GM23248 (cell line): ENCODE results near the gene GPRIN2. TPM values are rescaled to one million over a fixed set of nuclear protein-coding genes. Genes with fewer than 3 reads are reported as not detected.
"Not testable (repeated sequence)": the region's sequence is repeated elsewhere in the genome, so short reads cannot be mapped to it uniquely, and the experiment has no call there.

Experiments
- DNase-seq: peaks from one replicate; pipeline ENCODE4 v3.0.0-alpha.2; 2015
- H2AFZ ChIP-seq: fragments of 200-600 bp; sonication (generic); 2 replicates; pipeline ENCODE4 v1.6.1; 2016; ENCODE audit warnings: antibody characterized with exemption
- H3F3A ChIP-seq: fragments of 200-600 bp; sonication (generic); 2 replicates; pipeline ENCODE4 v1.6.1; 2016; ENCODE audit warnings: mild to moderate bottlenecking, antibody characterized with exemption, mixed run types; ENCODE audit not compliant: insufficient read depth
- H3K27ac ChIP-seq: fragments of 200-600 bp; sonication (generic); 2 replicates; pipeline ENCODE4 v1.5.1; 2016; ENCODE audit warnings: mild to moderate bottlenecking
- H3K27me3 ChIP-seq: fragments of 200-600 bp; sonication (generic); replicated peaks from 2 replicates; pipeline ENCODE4 v1.6.1; 2016; ENCODE audit warnings: mild to moderate bottlenecking; ENCODE audit not compliant: insufficient read depth
- H3K36me3 ChIP-seq: fragments of 200-600 bp; sonication (generic); 2 replicates; pipeline ENCODE4 v1.6.1; 2016; ENCODE audit warnings: low read depth, mild to moderate bottlenecking
- H3K4me1 ChIP-seq: fragments of 200-600 bp; sonication (generic); 2 replicates; pipeline ENCODE4 v1.6.1; 2016; ENCODE audit warnings: mild to moderate bottlenecking; ENCODE audit not compliant: insufficient read depth
- H3K4me2 ChIP-seq: fragments of 200-600 bp; sonication (generic); one replicate; pipeline ENCODE4 v1.6.1; 2016; ENCODE audit warnings: mild to moderate bottlenecking; ENCODE audit not compliant: unreplicated experiment
- H3K4me3 ChIP-seq: fragments of 200-600 bp; sonication (generic); 2 replicates; pipeline ENCODE4 v1.5.1; 2016; ENCODE audit warnings: mild to moderate bottlenecking
- H3K79me2 ChIP-seq: fragments of 200-600 bp; sonication (generic); 2 replicates; pipeline ENCODE4 v1.6.1; 2016; ENCODE audit warnings: mild to moderate bottlenecking; ENCODE audit not compliant: insufficient read depth
- H3K9ac ChIP-seq: fragments of 200-600 bp; sonication (generic); 2 replicates; pipeline ENCODE4 v1.6.1; 2016; ENCODE audit warnings: mild to moderate bottlenecking
- H3K9me2 ChIP-seq: fragments of 200-600 bp; sonication (generic); 2 replicates; pipeline ENCODE4 v1.6.1; 2016; ENCODE audit warnings: mixed run types, mild to moderate bottlenecking, moderate library complexity; ENCODE audit not compliant: insufficient read depth
- H3K9me3 ChIP-seq: fragments of 200-600 bp; sonication (generic); one replicate; pipeline ENCODE4 v1.6.1; 2017; ENCODE audit warnings: low read depth
- H4K20me1 ChIP-seq: fragments of 200-600 bp; sonication (generic); 2 replicates; pipeline ENCODE4 v1.6.0; 2016; ENCODE audit not compliant: insufficient read depth
- WGBS, 2 experiments: methylation state at CpG; one replicate each; pipeline ENCODE4 v1.1.6; 2015 to 2017; ENCODE audit warnings: low lambda C conversion rate in 2 of 2, low coverage in 1 of 2; ENCODE audit errors: missing lambda C conversion rate in 2 of 2; 5-methylcytosine and 5-hydroxymethylcytosine counted together
- in situ Hi-C: fragments of 300-500 bp; cut with MboI; formaldehyde crosslinking; loops from 2 replicates; pipeline ENCODE4 v1.15.0; 2020
- polyA plus RNA-seq: library from polyadenylated mRNA; unstranded; fragments of >200 nt; fragmentation: Nextera tagmentation; extraction: Ambion mirVana; gene quantifications from 2 replicates; pipeline ENCODE4 v1.2.1, GENCODE V29; 2016
- total RNA-seq: library from RNA; depleted of rRNA; stranded (reverse); fragments of >200 nt; shearing (Covaris generic); gene quantifications from 2 replicates; pipeline ENCODE4 v1.2.3, GENCODE V29; 2014

The GPRIN2 gene
- total and polyA plus RNA-seq, 2 experiments from 2014 or later, result not detected

DNA sequence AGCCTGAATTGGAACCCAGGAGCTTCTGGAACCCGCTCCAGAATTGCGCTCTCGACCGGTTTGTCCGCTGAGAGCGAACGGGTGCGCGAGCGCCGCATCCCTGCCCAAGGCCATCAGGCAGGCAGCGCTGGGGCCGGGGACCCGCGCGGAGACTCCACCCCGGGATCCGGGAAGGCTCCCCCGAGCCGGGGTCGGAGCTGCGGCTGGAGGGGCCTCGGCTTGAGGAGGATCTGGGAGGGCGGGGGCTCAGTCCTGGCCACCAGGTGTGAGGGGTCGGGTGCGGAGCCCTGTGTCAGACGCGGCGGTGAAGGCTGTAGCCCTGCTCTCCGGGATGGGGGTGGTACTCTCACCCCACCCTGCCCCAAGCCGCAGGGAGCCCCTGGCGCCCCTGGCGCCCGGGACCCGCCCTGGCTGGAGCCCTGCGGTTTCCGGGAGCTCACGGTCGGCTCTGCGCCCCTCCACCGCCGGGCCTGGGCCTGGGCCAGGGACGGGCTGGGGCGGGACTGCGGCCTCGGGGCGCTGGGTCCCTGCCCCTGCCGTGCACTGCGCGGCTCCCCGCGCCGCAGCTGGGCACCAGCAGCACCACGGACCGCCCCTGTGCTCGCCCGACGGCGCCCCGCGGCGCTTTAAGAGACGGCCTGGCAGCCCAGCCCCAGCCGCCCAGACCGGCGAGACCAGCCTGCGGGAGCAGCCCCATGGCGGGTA is 22.2 kb upstream of the GPRIN2 start, which contains the start of gene SYT15:
Gene SYT15 (plus strand): TSS at position 655 of the 705 bp plus-strand sequence. CDS start 41 bp downstream, at position 696.
- H3K9ac ChIP-seq, H2AFZ ChIP-seq, H3K79me2 ChIP-seq, H3K27me3 ChIP-seq, H3K9me2 ChIP-seq, H3F3A ChIP-seq, in situ Hi-C loops, H4K20me1 ChIP-seq, DNase-seq, H3K4me1 ChIP-seq, H3K4me2 ChIP-seq, H3K36me3 ChIP-seq, H3K27ac ChIP-seq, H3K9me3 ChIP-seq: not testable (repeated sequence)
- peak within 1 kb of the TSS; percentile 40; the same call in 1 of the 2 replicates for H3K4me3 ChIP-seq
- WGBS, 2 experiments, result 0 to 1% methylated on average over 4 to 28 of the region's 68 CpGs

- whole genome bisulfite sequencing, 2 experiments, result 8 to 16% methylated on average over 28 to 32 of the region's 50 CpGs
- H3K4me1 ChIP-seq, H3K27ac ChIP-seq, H3K9me3 ChIP-seq, H4K20me1 ChIP-seq, H2AFZ ChIP-seq, H3K36me3 ChIP-seq, in situ Hi-C loops, H3K79me2 ChIP-seq, H3F3A ChIP-seq, H3K9me2 ChIP-seq, H3K4me2 ChIP-seq, H3K27me3 ChIP-seq, H3K9ac ChIP-seq: not testable (repeated sequence)
- peak overlapping the region; percentile 40; the same call in 1 of the 2 replicates for H3K4me3 ChIP-seq
- peak; percentile 6 for DNase-seq
Measured at GRCh38 chr10:46577624-46578473, 21.4 kb upstream of the GPRIN2 start.

DNA sequence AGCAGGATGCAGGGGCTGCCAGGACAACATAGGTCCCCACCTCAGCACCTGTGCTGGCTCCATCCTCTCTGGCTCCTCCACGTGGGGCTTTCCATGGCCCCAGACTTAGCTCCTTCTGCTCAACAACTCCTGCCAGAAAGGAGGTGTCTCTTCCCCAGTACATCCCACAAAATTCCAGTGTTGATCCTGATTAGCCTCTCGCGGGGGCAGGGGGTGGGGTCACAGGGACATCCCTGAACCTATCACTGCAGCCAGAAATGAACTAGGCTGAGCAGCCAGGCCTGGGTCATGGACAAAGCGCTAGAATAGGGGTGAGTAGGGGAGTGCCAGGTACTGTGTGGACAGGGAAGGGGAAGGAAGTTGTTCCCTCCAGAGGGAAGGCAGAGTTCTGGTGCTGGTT is 17.4 kb upstream of the GPRIN2 start:
- H3K79me2 ChIP-seq, H3K36me3 ChIP-seq, H2AFZ ChIP-seq, H3K27ac ChIP-seq, H3K4me3 ChIP-seq, H4K20me1 ChIP-seq, H3K27me3 ChIP-seq, in situ Hi-C loops, H3K4me1 ChIP-seq, H3K4me2 ChIP-seq, H3K9me2 ChIP-seq, H3K9ac ChIP-seq, H3K9me3 ChIP-seq, DNase-seq, H3F3A ChIP-seq: not testable (repeated sequence)
- WGBS, 2 experiments, result 61 to 81% methylated on average over 3 to 4 of the region's 4 CpGs

GRCh38 chr10:46573314-46573713 is 16.9 kb upstream of the GPRIN2 start:
- H3K4me3 ChIP-seq, H3F3A ChIP-seq, H3K4me2 ChIP-seq, H3K4me1 ChIP-seq, H3K27me3 ChIP-seq, H4K20me1 ChIP-seq, H3K9me3 ChIP-seq, H3K36me3 ChIP-seq, H2AFZ ChIP-seq, H3K9me2 ChIP-seq, H3K9ac ChIP-seq, H3K27ac ChIP-seq, in situ Hi-C loops, H3K79me2 ChIP-seq: not testable (repeated sequence)
- 0 to 3% methylated on average over 3 to 4 of the region's 5 CpGs for WGBS, 2 experiments
- DNase-seq, result peak; percentile 85

DNA sequence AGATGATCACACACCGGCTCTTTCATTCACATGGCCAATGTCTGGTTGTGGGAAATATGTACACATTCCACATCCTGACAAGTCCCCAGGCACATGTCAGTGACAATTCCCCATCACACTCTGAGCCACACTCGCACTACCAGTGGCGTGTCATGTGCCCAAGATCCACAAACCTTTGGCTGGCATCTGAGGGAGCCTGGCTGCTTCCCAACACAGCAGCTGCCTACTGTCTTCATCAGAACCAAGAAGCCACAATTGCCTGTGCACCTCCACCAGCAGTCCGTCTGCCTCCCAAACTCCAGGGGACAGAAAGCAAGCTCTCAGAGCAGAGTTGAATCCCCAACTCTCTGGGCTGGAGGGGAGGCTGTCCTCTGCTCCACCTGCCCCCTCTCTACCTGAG is 16.3 kb upstream of the GPRIN2 start:
- H4K20me1 ChIP-seq, H2AFZ ChIP-seq, H3F3A ChIP-seq, H3K4me1 ChIP-seq, H3K27ac ChIP-seq, H3K9me2 ChIP-seq, H3K9me3 ChIP-seq, H3K36me3 ChIP-seq, H3K9ac ChIP-seq, H3K27me3 ChIP-seq, H3K4me2 ChIP-seq, H3K79me2 ChIP-seq, in situ Hi-C loops, H3K4me3 ChIP-seq: not testable (repeated sequence)
- DNase-seq, result peak; percentile 32
- WGBS, 2 experiments, result 0 to 60% methylated on average over 1 to 3 of the region's 4 CpGs

DNA sequence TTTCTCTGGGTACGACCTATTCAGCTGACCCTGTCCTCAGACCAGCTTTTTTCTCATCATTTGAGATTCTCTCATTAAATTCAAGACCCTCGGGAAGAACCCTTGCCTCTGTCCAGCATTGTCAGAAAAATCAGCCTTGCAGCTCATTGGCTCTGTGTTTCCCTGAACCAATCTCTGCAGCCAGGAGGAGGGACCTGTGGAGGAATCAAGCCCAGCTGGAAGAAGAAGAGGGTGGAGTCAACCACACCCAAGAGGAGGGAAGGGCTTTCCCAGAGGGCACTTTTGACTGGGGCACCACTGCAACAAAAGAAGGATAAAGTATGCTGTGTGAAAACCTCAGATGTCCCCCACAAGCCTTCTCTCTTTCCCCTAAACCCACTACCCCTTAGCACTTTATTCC is 14.2 kb upstream of the GPRIN2 start:
- in situ Hi-C loops, H3K36me3 ChIP-seq, H3K9me3 ChIP-seq, H3K27ac ChIP-seq, H3K79me2 ChIP-seq, H3K4me2 ChIP-seq, H3K9me2 ChIP-seq, H3K4me3 ChIP-seq, H3K4me1 ChIP-seq, H3K9ac ChIP-seq, DNase-seq, H4K20me1 ChIP-seq, H3F3A ChIP-seq, H3K27me3 ChIP-seq, H2AFZ ChIP-seq: not testable (repeated sequence)
- no CpG with 5 or more reads among the region's 2 CpGs for whole genome bisulfite sequencing, 2 experiments

DNA sequence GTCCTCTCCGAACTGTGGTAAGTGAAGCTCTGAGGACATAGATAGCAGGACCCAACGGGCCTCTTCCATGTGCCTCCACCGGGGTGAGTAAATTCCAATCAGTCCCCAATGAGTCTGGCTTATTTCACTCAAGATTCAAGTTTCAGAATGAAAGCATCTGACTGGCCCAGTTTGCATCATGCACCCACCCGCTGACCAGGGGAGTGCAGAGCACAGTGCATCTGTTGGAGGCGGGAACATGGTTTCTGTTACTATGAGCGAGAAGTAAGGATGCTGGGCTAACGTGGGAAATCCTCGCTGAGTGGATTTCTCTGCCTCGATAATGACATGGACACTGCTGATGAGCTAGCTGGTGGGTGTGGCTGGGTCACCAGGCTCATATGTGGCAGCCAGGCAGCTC is 10.7 kb upstream of the GPRIN2 start:
- DNase-seq, H3K9me3 ChIP-seq, H3K9me2 ChIP-seq, H3K9ac ChIP-seq, H3K27ac ChIP-seq, H3K4me3 ChIP-seq, H3F3A ChIP-seq, H3K4me1 ChIP-seq, H4K20me1 ChIP-seq, in situ Hi-C loops, H2AFZ ChIP-seq, H3K27me3 ChIP-seq, H3K36me3 ChIP-seq, H3K4me2 ChIP-seq, H3K79me2 ChIP-seq: not testable (repeated sequence)
- WGBS, 2 experiments, result 53 to 68% methylated on average over 3 to 6 of the region's 9 CpGs
